ENCODE data around the gene SH3RF3. TPM values are rescaled to one million over a fixed set of nuclear protein-coding genes. Genes with fewer than 3 reads are reported as not detected.
A peak's percentile ranks its signal among the peaks of the same experiment; 100 is the strongest.

SH3RF3 gene
- total RNA-seq, 2 donors from 2014 or later: 8.0 to 8.8 TPM

DNA sequence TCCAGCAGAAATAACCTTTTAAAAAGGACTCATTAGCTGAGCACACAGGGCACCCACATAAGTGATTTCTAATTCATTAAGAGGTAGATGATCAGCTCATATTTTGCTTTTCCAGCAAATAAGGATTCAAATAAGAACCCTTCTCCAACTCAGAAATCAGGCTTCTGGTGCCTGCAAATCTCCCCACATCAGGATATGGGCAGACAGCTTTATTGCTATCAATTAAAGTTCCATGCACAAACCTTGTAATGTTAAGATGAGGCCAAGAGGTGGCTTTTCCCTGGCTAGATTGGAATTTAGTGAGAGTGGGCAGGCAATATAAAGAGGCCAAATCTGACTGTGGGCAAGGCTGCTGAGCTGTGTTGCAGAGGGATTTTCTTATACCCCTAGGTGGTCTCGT lies 193.6 kb downstream of the SH3RF3 start:
- no peaks in the 10 kb centered on the region for H3K36me3 ChIP-seq
- peaks cover 0 to 88% of the 10 kb centered on the region in 2 donors for H3K4me1 ChIP-seq
- no peak for DNase-seq (ENCODE audit: low spot score)
- TF ChIP-seq, protein P1, sequence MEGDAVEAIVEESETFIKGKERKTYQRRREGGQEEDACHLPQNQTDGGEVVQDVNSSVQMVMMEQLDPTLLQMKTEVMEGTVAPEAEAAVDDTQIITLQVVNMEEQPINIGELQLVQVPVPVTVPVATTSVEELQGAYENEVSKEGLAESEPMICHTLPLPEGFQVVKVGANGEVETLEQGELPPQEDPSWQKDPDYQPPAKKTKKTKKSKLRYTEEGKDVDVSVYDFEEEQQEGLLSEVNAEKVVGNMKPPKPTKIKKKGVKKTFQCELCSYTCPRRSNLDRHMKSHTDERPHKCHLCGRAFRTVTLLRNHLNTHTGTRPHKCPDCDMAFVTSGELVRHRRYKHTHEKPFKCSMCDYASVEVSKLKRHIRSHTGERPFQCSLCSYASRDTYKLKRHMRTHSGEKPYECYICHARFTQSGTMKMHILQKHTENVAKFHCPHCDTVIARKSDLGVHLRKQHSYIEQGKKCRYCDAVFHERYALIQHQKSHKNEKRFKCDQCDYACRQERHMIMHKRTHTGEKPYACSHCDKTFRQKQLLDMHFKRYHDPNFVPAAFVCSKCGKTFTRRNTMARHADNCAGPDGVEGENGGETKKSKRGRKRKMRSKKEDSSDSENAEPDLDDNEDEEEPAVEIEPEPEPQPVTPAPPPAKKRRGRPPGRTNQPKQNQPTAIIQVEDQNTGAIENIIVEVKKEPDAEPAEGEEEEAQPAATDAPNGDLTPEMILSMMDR (IDR thresholded peaks at IDR 0.05): no peak
- no peaks in the 10 kb centered on the region for H3K9me3 ChIP-seq
- H3K4me3 ChIP-seq: no peak overlapping the region
- H3K27ac ChIP-seq: peak overlapping the region; percentile 69 to 71
- H3K27me3 ChIP-seq: no peaks in the 10 kb centered on the region

DNA sequence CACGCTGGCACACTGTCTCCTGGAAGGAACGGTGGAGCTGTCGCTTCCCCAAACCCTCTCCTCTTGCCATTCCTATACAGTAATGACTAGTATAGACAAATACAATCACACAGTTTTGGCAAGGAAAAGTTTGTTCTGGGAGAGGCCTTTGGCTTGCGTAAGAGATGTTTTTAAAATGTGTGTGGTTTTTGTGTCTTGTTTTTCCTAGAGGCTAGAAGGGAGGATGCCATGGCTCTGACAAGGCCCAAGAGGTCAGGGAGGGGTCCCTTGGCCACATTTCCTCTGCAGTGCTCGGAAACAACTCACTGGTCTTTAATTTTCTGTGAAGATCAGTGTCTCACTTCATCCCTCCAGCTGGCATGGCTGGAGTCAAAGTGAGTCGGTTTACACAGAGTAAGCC lies 195.9 kb downstream of the SH3RF3 start:
- Histone ChIP-seq H3K9me3 (no peaks in the 10 kb centered on the region), H3K4me1 (peaks cover 0 to 66% of the 10 kb centered on the region in 2 donors), H3K27ac (peak overlapping the region; percentile 18 to 44), H3K36me3 (no peaks in the 10 kb centered on the region), H3K27me3 (no peaks in the 10 kb centered on the region), H3K4me3 (no peak overlapping the region)
- peak; percentile 91 for DNase-seq (ENCODE audit: low spot score)
- TF ChIP-seq, protein P1 (IDR thresholded peaks at IDR 0.05): no peak

DNA sequence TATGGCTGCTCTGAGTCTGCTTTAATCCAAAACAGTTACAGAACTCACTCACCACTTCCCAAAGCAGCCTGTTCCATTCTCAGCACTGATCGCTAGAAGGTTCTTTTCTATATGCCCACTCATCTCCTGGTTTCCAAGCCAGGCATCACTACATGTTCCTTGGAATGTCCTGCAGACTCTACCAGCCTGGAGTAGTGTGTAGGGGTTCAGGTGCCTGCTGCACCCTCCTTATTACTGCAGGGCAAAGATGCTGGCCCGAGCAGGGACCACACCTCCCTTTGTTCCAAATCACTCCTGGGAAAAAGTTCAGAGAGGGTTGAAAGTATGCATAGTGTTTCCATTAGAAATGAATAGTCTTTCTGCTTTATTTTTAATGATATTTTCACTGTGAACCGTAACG lies 196.6 kb downstream of the SH3RF3 start:
- no peaks in the 10 kb centered on the region for H3K36me3 ChIP-seq
- TF ChIP-seq, protein P1 (IDR thresholded peaks at IDR 0.05): no peak
- DNase-seq (ENCODE audit: low spot score): no peak
- H3K27ac ChIP-seq: peak overlapping the region; percentile 32 to 44
- H3K9me3 ChIP-seq: no peaks in the 10 kb centered on the region
- H3K4me3 ChIP-seq: no peak overlapping the region
- peaks cover 0 to 59% of the 10 kb centered on the region in 2 donors for H3K4me1 ChIP-seq
- H3K27me3 ChIP-seq: no peaks in the 10 kb centered on the region

DNA sequence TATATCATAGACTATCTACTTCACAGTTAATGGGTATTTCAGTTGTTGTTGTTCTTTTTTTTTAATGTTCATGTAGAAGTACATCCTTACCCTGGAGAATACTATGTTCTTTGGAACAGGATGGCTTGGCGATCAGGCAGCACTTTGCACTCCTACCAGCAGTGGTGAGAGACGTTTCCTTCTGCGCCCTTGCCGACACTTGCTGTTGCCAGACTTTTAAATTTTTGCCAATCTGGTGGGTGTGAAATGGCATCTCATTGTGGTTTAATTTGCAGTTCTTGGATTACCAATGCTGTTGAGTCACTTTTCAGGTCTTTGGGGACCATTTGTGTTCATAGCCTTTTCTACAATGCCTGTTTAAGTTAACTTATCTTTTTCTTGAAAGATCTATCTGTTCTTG lies 197.3 kb downstream of the SH3RF3 start:
- H3K4me1 ChIP-seq: peaks cover 0 to 51% of the 10 kb centered on the region in 2 donors
- TF ChIP-seq, protein P1 (IDR thresholded peaks at IDR 0.05): no peak

DNA sequence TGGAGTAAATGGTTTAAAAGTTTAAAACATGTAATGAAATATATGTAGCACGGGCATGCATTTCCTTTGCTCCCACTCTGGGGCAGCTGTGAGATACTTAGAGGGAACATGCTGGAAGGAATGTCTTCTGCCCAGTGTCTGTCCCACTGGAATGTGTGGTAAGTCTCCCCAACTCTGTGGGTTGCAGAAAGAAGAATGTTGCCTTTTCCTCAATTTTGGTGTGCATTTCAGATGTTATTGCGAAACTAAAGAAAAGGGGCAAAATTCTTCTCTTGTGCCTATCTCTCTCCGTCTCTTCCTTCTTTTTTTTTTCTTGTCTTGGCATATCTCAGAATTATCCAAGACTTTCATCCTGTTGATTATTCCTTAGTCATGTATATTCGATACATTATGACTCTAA lies 201.1 kb downstream of the SH3RF3 start:
- no peaks in the 10 kb centered on the region for H3K27me3 ChIP-seq
- no peaks in the 10 kb centered on the region for H3K9me3 ChIP-seq
- no peak overlapping the region for H3K4me3 ChIP-seq
- no peaks in the 10 kb centered on the region for H3K36me3 ChIP-seq
- H3K27ac ChIP-seq: no peak overlapping the region
- H3K4me1 ChIP-seq: peaks cover 0 to 34% of the 10 kb centered on the region in 2 donors
- TF ChIP-seq, protein P1 (IDR thresholded peaks at IDR 0.05): no peak
- DNase-seq (ENCODE audit: low spot score): no peak

More for the DNA sequence above, 197.3 kb downstream of the SH3RF3 start:
- H3K27ac ChIP-seq: peak overlapping the region in 1 of 2 donors; percentile 44
- no peaks in the 10 kb centered on the region for H3K9me3 ChIP-seq
- H3K36me3 ChIP-seq: no peaks in the 10 kb centered on the region
- no peak overlapping the region for H3K4me3 ChIP-seq
- DNase-seq (ENCODE audit: low spot score): no peak
- no peaks in the 10 kb centered on the region for H3K27me3 ChIP-seq

DNA sequence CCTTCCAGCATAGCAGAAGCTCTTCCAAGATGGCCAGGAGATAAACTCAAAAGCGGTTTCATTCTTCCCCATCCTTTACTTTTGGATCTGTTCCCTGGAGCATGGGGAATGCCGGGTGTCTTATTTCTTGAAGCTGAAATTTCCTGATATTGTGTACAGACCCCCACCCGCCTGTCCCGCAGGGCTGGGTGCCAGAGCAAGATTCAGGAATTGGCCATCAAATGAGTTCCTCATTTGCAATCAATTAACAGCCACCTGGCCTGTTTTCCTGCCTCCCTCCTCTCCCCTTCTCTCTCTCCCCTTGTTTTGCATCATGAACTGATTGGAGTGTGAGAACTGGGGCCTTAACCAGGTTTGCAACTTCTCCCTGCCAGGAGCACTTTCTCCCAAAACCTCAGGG lies 202.1 kb downstream of the SH3RF3 start:
- Histone ChIP-seq H3K36me3 (no peaks in the 10 kb centered on the region), H3K27ac (no peak overlapping the region), H3K27me3 (no peaks in the 10 kb centered on the region), H3K4me1 (peaks cover 0 to 24% of the 10 kb centered on the region in 2 donors), H3K4me3 (no peak overlapping the region), H3K9me3 (no peaks in the 10 kb centered on the region)
- TF ChIP-seq, protein P1 (IDR thresholded peaks at IDR 0.05): no peak
- DNase-seq (ENCODE audit: low spot score): no peak
